ENCODE results near the gene ZXDC. TPM values are rescaled to one million over a fixed set of nuclear protein-coding genes. Genes with fewer than 3 reads are reported as not detected.

Gene ZXDC, protein sequence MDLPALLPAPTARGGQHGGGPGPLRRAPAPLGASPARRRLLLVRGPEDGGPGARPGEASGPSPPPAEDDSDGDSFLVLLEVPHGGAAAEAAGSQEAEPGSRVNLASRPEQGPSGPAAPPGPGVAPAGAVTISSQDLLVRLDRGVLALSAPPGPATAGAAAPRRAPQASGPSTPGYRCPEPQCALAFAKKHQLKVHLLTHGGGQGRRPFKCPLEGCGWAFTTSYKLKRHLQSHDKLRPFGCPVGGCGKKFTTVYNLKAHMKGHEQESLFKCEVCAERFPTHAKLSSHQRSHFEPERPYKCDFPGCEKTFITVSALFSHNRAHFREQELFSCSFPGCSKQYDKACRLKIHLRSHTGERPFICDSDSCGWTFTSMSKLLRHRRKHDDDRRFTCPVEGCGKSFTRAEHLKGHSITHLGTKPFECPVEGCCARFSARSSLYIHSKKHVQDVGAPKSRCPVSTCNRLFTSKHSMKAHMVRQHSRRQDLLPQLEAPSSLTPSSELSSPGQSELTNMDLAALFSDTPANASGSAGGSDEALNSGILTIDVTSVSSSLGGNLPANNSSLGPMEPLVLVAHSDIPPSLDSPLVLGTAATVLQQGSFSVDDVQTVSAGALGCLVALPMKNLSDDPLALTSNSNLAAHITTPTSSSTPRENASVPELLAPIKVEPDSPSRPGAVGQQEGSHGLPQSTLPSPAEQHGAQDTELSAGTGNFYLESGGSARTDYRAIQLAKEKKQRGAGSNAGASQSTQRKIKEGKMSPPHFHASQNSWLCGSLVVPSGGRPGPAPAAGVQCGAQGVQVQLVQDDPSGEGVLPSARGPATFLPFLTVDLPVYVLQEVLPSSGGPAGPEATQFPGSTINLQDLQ
- 10 to 100 TPM; 32.2 to 47.3 (median 32.9) TPM for total RNA-seq
- polyA plus RNA-seq: 10 to 100 TPM; 14.4 to 18.5 TPM
- long read RNA-seq, donor 1, full-length matches to known transcripts: 3 of 37 reads
- long read RNA-seq, donor 1, partial matches to known transcripts: 11 of 37 reads
- long read RNA-seq, donor 1, other reads (novel, unspliced or antisense): 23 of 37 reads
- long read RNA-seq, donor 2, transcript ZXDC-201 (6 exons, 2,579 nt): major isoform, 5 of 10 reads
- long read RNA-seq, donor 2, transcript ZXDC-202 (10 exons, 3,405 nt): major isoform, 5 of 10 reads
- long read RNA-seq, donor 2, partial matches to known transcripts: 0 of 10 reads
- long read RNA-seq, donor 2, other reads (novel, unspliced or antisense): 0 of 10 reads
- long read RNA-seq, donor 3, full-length matches to known transcripts: 47 of 77 reads
- long read RNA-seq, donor 3, partial matches to known transcripts: 7 of 77 reads
- long read RNA-seq, donor 3, other reads (novel, unspliced or antisense): 23 of 77 reads

DNA sequence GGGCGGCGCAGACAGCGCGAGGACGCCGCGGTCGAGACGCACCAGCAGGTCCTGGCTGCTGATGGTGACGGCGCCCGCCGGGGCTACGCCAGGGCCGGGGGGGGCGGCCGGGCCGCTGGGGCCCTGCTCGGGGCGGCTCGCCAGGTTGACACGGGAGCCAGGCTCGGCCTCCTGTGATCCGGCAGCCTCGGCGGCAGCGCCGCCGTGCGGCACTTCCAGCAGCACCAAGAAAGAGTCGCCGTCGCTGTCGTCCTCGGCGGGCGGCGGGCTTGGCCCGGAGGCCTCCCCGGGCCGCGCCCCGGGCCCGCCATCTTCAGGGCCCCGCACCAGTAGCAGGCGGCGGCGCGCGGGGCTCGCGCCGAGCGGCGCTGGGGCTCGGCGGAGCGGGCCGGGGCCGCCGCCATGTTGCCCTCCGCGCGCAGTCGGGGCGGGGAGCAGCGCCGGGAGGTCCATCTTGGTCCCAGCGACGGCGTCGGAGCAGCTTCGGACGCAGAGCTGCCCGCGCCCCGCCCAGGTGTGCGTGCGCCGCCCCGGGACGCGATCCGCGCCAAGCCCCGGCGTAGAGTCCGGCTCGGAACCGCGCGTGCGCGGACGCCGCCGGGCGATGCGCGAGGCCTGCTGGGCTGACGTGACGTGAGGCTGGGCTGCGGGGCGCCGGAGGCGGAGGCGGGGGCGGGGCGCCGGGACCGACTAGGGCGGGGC is at the start of gene ZXDC:
TSS of gene ZXDC (minus strand) at position 479 of the 702 bp plus-strand sequence. CDS start at position 453, 26 bp downstream.
- Histone ChIP-seq H3K27ac (peak within 1 kb of the TSS; percentile 90 to 93), H3K27me3 (no peaks in the 10 kb centered on the region), H3K9me3 (no peaks in the 10 kb centered on the region), H3K36me3 (no peaks in the 10 kb centered on the region), H3K4me1 (ENCODE audit: insufficient read depth) (peaks cover 23% of the 10 kb centered on the region), H3K4me3 (peak within 1 kb of the TSS; percentile 63)
- peak; percentile 94 to 97 (median 95) for DNase-seq
- intact Hi-C loops (cut with DNase I): loop anchor here in 2 of 4 donors (5.0 to 10.0 kb wide), 2 partner anchors 118 to 211 kb away; partner anchors contain the start of gene KLF15 (in 1 of the 2)
- WGBS, 3 donors: 0% methylated on average over 77 to 112 of the region's 112 CpGs
- peak; percentile 74 for TF ChIP-seq POLR2A (IDR thresholded peaks at IDR 0.05)
- TF ChIP-seq EP300 (IDR thresholded peaks at IDR 0.05): no peak
- TF ChIP-seq, protein P1, sequence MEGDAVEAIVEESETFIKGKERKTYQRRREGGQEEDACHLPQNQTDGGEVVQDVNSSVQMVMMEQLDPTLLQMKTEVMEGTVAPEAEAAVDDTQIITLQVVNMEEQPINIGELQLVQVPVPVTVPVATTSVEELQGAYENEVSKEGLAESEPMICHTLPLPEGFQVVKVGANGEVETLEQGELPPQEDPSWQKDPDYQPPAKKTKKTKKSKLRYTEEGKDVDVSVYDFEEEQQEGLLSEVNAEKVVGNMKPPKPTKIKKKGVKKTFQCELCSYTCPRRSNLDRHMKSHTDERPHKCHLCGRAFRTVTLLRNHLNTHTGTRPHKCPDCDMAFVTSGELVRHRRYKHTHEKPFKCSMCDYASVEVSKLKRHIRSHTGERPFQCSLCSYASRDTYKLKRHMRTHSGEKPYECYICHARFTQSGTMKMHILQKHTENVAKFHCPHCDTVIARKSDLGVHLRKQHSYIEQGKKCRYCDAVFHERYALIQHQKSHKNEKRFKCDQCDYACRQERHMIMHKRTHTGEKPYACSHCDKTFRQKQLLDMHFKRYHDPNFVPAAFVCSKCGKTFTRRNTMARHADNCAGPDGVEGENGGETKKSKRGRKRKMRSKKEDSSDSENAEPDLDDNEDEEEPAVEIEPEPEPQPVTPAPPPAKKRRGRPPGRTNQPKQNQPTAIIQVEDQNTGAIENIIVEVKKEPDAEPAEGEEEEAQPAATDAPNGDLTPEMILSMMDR (IDR thresholded peaks at IDR 0.05): peak in 2 of 3 donors; percentile 56 to 64

DNA sequence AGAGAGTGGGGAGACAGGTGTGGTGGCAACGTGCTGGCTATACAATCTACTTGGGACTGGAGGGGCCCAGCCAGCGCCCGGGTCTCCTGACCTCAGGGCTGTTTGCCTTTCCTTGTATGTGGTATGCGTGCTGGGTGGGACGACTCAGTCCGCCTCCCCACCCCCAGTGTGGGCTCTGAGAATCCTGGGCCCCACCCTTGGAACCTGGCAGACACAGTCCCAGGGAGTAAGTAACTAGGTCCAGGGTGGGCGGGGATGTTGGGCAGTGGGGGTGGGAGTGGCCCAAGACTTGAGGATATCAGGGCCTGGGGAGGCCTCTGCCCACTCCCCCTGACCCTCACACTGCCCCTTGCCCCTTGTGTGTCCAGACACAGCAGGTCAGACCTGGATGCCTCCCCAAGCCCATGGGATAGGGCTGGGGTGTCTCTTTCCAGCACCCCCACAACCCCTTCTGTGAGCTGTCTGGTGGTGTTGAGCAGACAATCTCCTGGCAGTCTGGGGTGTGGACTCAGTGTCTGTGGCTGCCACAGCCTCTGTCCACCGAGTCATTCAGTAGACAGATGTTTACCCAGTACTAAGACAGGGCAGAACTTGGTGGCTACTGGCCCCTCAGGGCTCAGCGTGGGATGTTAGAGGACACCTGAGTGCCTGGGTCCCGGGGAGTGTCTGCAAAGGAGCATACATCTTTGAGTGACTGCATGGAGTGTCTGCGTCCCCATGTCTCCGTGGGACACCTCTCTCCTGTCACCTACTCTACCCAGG is 49.6 kb upstream of the ZXDC start:
- TF ChIP-seq, protein P1 (IDR thresholded peaks at IDR 0.05): no peak
- TF ChIP-seq POLR2A (IDR thresholded peaks at IDR 0.05): no peak
- no peak for TF ChIP-seq EP300 (IDR thresholded peaks at IDR 0.05)
- intact Hi-C loops (cut with DNase I): loop anchor here in 3 of 4 donors (10.0 kb wide), 3 partner anchors 140 to 1020 kb away; no protein-coding TSS in a partner anchor
- WGBS, 3 donors: 76 to 80% (median 78%) methylated on average over 12 of the region's 12 CpGs
- H3K36me3 ChIP-seq: no peaks in the 10 kb centered on the region
- H3K9me3 ChIP-seq: no peaks in the 10 kb centered on the region
- H3K27me3 ChIP-seq: no peaks in the 10 kb centered on the region
- H3K27ac ChIP-seq: no peak overlapping the region
- DNase-seq: no peak
- no peaks in the 10 kb centered on the region for H3K4me1 ChIP-seq (ENCODE audit: insufficient read depth)
- no peak overlapping the region for H3K4me3 ChIP-seq

- no peaks in the 10 kb centered on the region for H3K36me3 ChIP-seq
- no peaks in the 10 kb centered on the region for H3K9me3 ChIP-seq
- H3K27me3 ChIP-seq: no peaks in the 10 kb centered on the region
- 6 to 13% (median 7%) methylated on average over 25 to 31 of the region's 31 CpGs for WGBS, 3 donors
- DNase-seq: no peak
- peak overlapping the region; percentile 14 for H3K4me3 ChIP-seq
- intact Hi-C loops (cut with DNase I): loop anchor here in 3 of 4 donors (5.0 to 10.0 kb wide), 4 partner anchors 140 to 1020 kb away; no protein-coding TSS in a partner anchor
- no peaks in the 10 kb centered on the region for H3K4me1 ChIP-seq (ENCODE audit: insufficient read depth)
- TF ChIP-seq EP300 (IDR thresholded peaks at IDR 0.05) (no peak), POLR2A (IDR thresholded peaks at IDR 0.05) (no peak)
- TF ChIP-seq, protein P1 (IDR thresholded peaks at IDR 0.05): no peak
- no peak overlapping the region for H3K27ac ChIP-seq
Measured at GRCh38 chr3:126524429-126524988, 48.8 kb upstream of the ZXDC start.

Measured in ovary (tissue), 10 donors.